Uterus (tissue), 2 donors: Measurements from ENCODE around the gene LRRN1.

Experiments used
- CTCF ChIP-seq, 4 experiments: fragments of 200-600 bp in 2 of 4; fragments of 450-650 bp in 2 of 4; sonication (generic) in 2 of 4; IDR thresholded peaks; one replicate each; pipeline ENCODE4 v1.5.1; 2016 to 2019; ENCODE audit warnings: antibody characterized with exemption in 4 of 4, mild to moderate bottlenecking in 2 of 4, moderate library complexity in 1 of 4
- POLR2A ChIP-seq, 2 donors: fragments of 450-650 bp; IDR thresholded peaks; one replicate each; pipeline ENCODE4 v1.6.1; 2016; ENCODE audit warnings: antibody characterized with exemption in 2 of 2, mild to moderate bottlenecking in 1 of 2, moderate library complexity in 1 of 2

GRCh38 chr3:3806856-3807255 lies 7.6 kb downstream of the LRRN1 start:
- TF ChIP-seq CTCF (IDR thresholded peaks at IDR 0.05) (no peak), POLR2A (IDR thresholded peaks at IDR 0.05) (no peak)
